Testis (tissue), 2 donors: ENCODE measurements around the gene PACS1.

Experiments used
- CTCF ChIP-seq, 3 experiments: fragments of 450-650 bp in 2 of 3; fragments of 200-600 bp in 1 of 3; sonication (generic) in 1 of 3; IDR thresholded peaks; one replicate each; pipeline ENCODE4 v1.5.1; 2016 to 2019; ENCODE audit warnings: antibody characterized with exemption in 3 of 3, mild to moderate bottlenecking in 2 of 3, moderate library complexity in 1 of 3
- POLR2A ChIP-seq: fragments of 450-650 bp; IDR thresholded peaks from one replicate; pipeline ENCODE4 v1.6.1; 2017; ENCODE audit warnings: antibody characterized with exemption, mild to moderate bottlenecking, moderate library complexity

GRCh38 chr11:66230156-66230555, 160.1 kb downstream of the PACS1 start:
- TF ChIP-seq CTCF (IDR thresholded peaks at IDR 0.05) = no peak
- no peak for TF ChIP-seq POLR2A
